GM18526 (cell line): ENCODE data around the gene RGS3.

ENCODE experiments used
- POLR2A ChIP-seq: IDR thresholded peaks from 3 replicates; pipeline ENCODE4 v1.6.1; 2011; ENCODE audit not compliant: insufficient read length; ENCODE audit errors: extremely low read depth

Gene RGS3

GRCh38 chr9:113604393-113604792 lies 140.9 kb downstream of the RGS3 start:
- TF ChIP-seq POLR2A = no peak

- no peak for TF ChIP-seq POLR2A
Observed at GRCh38 chr9:113606510-113606909, 143.0 kb downstream of the RGS3 start.

- no peak for TF ChIP-seq POLR2A
Observed at GRCh38 chr9:113608082-113608685, 144.7 kb downstream of the RGS3 start.

GRCh38 chr9:113609562-113610318 lies 146.2 kb downstream of the RGS3 start:
- no peak for TF ChIP-seq POLR2A

- no peak for TF ChIP-seq POLR2A
Observed at GRCh38 chr9:113611461-113612215, 148.1 kb downstream of the RGS3 start.

GRCh38 chr9:113612216-113612747 lies 148.8 kb downstream of the RGS3 start:
- TF ChIP-seq POLR2A = no peak

GRCh38 chr9:113612828-113613227 lies 149.3 kb downstream of the RGS3 start:
- TF ChIP-seq POLR2A = no peak

GRCh38 chr9:113613815-113614413 lies 150.4 kb downstream of the RGS3 start:
- TF ChIP-seq POLR2A = no peak

- no peak for TF ChIP-seq POLR2A
Observed at GRCh38 chr9:113614843-113615648, 151.5 kb downstream of the RGS3 start.

GRCh38 chr9:113616116-113616515 lies 152.6 kb downstream of the RGS3 start:
- TF ChIP-seq POLR2A = no peak

- no peak for TF ChIP-seq POLR2A
Observed at GRCh38 chr9:113616621-113617496, 153.3 kb downstream of the RGS3 start.

GRCh38 chr9:113617550-113617949 lies 154.0 kb downstream of the RGS3 start:
- no peak for TF ChIP-seq POLR2A

GRCh38 chr9:113618836-113619490 lies 155.4 kb downstream of the RGS3 start:
- no peak for TF ChIP-seq POLR2A
